Renal pelvis (tissue), 12 donors: Measurements from ENCODE around the gene PPM1A. TPM values are rescaled to one million over a fixed set of nuclear protein-coding genes. Genes with fewer than 3 reads are reported as not detected.

Experiments used
- DNase-seq: peaks from one replicate; pipeline ENCODE4 v3.0.0-alpha.2; 2013
- long read RNA-seq, 16 experiments: transcript quantifications; one replicate each; lab custom pipeline, GENCODE V29; 2026
- polyA plus RNA-seq, 3 donors: library from polyadenylated mRNA; unstranded; fragments of 120-200 nt; gene quantifications; one replicate each; pipeline ENCODE4 v1.2.1, GENCODE V29; 2013; ENCODE audit not compliant: insufficient read length in 3 of 3

The PPM1A gene
- polyA plus RNA-seq: 10 to 100 TPM; 63.6 to 71.3 (median 70.0) TPM
- long read RNA-seq, donor 1, full-length matches to known transcripts: 12 of 12 reads
- long read RNA-seq, donor 1, partial matches to known transcripts: 0 of 12 reads
- long read RNA-seq, donor 1, other reads (novel, unspliced or antisense): 0 of 12 reads
- long read RNA-seq, donor 2, full-length matches to known transcripts: 10 of 18 reads
- long read RNA-seq, donor 2, partial matches to known transcripts: 8 of 18 reads
- long read RNA-seq, donor 2, other reads (novel, unspliced or antisense): 0 of 18 reads
- long read RNA-seq, donor 3, full-length matches to known transcripts: 11 of 53 reads
- long read RNA-seq, donor 3, partial matches to known transcripts: 42 of 53 reads
- long read RNA-seq, donor 3, other reads (novel, unspliced or antisense): 0 of 53 reads
- long read RNA-seq, donor 4, full-length matches to known transcripts: 7 of 15 reads
- long read RNA-seq, donor 4, partial matches to known transcripts: 8 of 15 reads
- long read RNA-seq, donor 4, other reads (novel, unspliced or antisense): 0 of 15 reads
- long read RNA-seq, donor 5, full-length matches to known transcripts: 5 of 5 reads
- long read RNA-seq, donor 5, partial matches to known transcripts: 0 of 5 reads
- long read RNA-seq, donor 5, other reads (novel, unspliced or antisense): 0 of 5 reads
- long read RNA-seq, donor 6, full-length matches to known transcripts: 11 of 11 reads
- long read RNA-seq, donor 6, partial matches to known transcripts: 0 of 11 reads
- long read RNA-seq, donor 6, other reads (novel, unspliced or antisense): 0 of 11 reads
- long read RNA-seq, donor 7, full-length matches to known transcripts: 17 of 22 reads
- long read RNA-seq, donor 7, partial matches to known transcripts: 5 of 22 reads
- long read RNA-seq, donor 7, other reads (novel, unspliced or antisense): 0 of 22 reads
- long read RNA-seq, donor 8: 0 reads
- long read RNA-seq, donor 9, full-length matches to known transcripts: 6 of 14 reads
- long read RNA-seq, donor 9, partial matches to known transcripts: 8 of 14 reads
- long read RNA-seq, donor 9, other reads (novel, unspliced or antisense): 0 of 14 reads
- long read RNA-seq, donor 10, full-length matches to known transcripts: 5 of 5 reads
- long read RNA-seq, donor 10, partial matches to known transcripts: 0 of 5 reads
- long read RNA-seq, donor 10, other reads (novel, unspliced or antisense): 0 of 5 reads
- long read RNA-seq, donor 11, full-length matches to known transcripts: 11 of 11 reads
- long read RNA-seq, donor 11, partial matches to known transcripts: 0 of 11 reads
- long read RNA-seq, donor 11, other reads (novel, unspliced or antisense): 0 of 11 reads
- long read RNA-seq, donor 12, full-length matches to known transcripts: 15 of 20 reads
- long read RNA-seq, donor 12, partial matches to known transcripts: 5 of 20 reads
- long read RNA-seq, donor 12, other reads (novel, unspliced or antisense): 0 of 20 reads
- long read RNA-seq, donor 13, full-length matches to known transcripts: 5 of 5 reads
- long read RNA-seq, donor 13, partial matches to known transcripts: 0 of 5 reads
- long read RNA-seq, donor 13, other reads (novel, unspliced or antisense): 0 of 5 reads
- long read RNA-seq, donor 14: 0 reads
- long read RNA-seq, donor 15: 0 reads
- long read RNA-seq, donor 16, full-length matches to known transcripts: 8 of 15 reads
- long read RNA-seq, donor 16, partial matches to known transcripts: 7 of 15 reads
- long read RNA-seq, donor 16, other reads (novel, unspliced or antisense): 0 of 15 reads

DNA sequence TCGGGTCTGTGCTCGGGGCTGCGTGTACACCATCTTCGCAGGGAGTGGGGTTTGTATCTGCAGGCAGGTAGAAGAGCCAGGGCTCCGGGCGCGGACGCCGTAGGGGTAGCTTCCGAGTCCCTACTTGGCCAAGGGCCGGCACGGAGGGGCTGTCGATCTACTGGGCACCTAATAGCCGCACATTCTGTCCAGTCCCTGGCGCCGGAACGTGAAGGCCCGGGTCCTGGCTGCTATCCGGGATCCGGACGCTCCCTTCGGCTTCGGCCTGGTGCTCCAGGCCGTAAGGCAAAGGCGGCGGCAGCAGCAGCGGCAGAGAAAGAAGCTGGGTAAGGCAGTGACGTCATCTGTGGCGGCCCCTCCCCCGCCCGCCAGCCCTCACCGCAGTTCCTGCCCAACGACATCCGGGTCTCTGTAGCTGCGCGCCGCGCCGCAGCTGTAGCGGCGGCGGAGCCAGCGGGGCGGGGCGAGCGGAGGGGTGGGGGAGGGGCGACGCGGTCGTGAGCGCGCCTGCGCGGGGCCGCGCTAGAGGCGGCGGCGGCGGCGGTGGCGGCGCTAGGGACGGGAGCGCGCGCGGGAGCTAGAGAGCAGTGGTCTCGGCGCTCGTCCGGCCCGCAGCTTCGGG is at the start of gene PPM1A:
TSS of gene PPM1A (plus strand) at position 525 of the 622 bp plus-strand sequence. CDS start 33,483 bp downstream, outside the sequence.
- DNase-seq: peak; percentile 94

DNA sequence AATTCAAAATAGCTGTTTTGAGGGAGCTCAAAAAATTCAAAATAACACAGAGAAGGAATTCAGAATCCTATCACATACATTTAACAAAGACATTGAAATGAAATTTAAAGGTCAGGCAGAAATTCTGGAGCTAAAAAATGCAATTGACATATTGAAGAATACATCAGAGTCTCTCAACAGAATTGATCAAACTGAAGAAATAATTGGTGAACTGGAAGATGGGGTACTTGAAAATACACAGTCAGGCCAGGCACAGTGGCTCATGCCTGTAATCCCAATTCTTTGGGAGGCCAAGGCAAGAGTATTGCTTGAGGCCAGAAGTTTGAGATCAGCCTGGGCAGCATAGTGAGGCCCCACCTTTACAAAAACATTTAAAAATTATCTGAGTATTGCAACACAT is 49.7 kb upstream of the PPM1A start:
- DNase-seq: no peak

- no peak for DNase-seq
These were observed 44.7 kb upstream of the PPM1A start for GRCh38 chr14:60204104-60204842.

- DNase-seq: no peak
These were observed 43.9 kb upstream of the PPM1A start for GRCh38 chr14:60204843-60205774.

DNA sequence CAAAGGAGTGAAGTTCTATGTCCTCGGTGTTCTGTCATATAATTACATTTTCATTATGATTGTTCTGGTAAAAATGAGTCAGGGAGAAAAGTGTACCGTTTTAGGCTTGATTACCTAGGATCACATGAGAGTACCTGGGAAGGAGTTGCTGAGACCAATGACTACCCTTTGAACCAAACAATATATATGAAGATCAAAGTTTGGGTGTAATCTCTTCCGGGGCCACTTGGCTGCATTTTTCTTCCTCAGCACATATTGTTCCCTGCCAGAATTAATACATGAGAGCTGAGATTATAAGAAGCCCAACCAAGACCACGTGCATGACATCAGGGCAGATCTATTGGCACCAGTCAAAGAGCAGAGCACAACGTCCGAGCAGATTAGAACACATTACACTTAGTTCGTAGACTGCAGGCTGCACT is 42.8 kb upstream of the PPM1A start:
- DNase-seq: no peak

DNA sequence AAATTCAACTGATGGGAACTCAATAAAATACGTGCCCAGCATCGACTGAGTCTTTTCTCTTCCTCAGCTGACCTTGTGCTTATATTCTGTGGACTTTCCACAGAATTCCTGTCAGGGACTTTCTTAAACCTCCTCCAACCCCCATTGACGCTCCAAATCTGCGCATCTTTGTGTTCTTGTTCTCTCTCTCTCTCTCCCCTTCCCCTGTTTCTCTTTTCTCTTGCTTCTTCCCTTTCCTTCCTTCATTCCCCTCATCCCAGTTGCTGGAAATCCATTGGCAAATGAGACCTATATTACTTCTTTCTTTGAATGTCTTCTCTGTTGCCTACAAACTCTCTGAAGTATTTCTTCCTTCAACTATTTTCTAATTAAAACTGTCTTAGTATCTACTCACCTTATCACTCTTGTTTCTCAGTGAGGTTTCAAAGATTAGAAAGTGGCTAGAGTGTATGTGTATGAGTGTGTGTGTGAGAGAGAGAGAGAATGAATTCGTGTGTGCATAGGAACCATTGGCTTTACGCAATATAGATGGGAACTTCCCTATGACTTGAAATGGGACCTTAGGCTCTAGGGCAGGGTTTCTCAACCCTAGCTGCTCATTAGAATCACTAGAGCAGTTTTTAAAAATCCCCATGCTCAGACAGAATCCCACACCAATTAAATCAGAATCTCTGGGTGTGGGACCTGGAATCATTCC is 42.0 kb upstream of the PPM1A start:
- no peak for DNase-seq

DNA sequence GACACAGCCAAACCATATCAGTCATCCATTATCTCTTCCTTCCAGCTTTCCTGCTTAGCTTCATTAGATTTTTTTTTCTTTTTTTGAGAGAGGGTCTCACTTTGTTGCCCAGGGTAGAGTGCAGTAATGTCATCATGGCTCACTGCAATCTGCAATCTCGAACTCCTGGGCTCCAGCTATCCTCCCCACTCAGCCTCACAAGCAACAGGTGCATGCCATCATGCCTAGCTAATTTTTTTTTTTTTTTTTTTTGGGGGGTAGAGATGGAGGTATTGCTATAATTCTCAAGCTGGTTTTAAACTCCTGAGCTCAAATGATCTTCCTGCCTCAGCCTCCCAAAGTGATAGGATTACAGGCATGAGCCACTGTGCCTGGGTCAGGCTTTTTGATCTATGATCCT is 38.3 kb upstream of the PPM1A start:
- DNase-seq: no peak

DNA sequence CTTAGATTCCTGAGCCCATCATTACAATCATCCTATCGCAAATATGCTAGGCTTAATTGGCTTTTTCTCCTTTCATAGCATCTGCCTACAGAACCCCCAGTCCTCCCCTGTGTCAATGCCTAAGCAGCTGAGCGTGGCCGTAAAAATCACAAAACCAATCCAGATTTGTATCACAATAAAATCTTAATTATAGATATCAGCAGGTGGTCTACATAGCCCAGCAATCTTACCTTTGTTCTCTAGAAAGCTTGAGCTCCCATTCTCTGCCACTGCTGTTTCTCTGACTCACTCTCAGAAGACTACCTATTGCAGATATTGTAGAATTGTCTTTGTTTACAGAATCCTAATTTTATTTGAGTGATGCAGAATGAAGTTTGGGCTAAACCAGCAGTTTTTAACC is 37.9 kb upstream of the PPM1A start:
- DNase-seq: no peak

DNA sequence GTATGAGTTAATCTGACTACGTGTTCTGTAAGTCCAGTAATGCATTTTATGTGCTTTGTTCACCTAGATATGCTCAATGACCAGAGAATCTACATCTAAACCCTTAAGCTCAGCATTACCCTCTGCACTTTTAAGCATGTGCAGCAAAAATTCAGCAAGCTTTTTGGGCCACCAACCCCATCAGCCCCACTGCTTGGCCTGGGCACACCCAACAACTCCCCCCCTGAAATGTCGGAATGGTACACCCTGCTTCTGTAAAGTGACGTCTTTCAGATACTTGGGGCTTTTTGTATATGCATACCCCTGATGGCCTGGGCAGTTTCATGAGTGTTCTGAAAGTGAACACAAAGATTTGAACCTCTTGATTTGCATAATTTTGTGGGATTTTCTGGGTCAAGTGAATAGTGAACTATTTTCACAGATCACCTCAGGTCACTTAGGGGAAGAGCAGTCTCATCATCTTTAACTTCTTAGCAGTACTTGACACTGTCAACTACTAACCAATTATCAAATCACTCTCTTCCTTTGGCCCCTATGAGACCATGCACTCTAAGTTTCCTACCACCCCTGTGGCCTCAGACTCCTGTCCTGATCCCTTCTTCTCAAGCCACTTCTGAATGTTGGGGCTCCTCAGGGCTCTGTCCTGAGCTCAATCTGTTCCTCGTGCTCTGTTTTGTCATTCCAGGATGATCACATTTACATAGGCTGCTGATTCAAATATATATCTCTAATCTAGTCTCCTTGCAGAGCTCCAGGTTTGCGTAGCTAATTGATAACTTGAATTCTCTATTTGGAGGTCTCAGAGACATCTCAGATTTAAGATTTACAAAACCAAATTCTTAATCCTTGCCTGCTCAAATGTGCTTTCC is 36.3 kb upstream of the PPM1A start:
- DNase-seq: no peak

DNA sequence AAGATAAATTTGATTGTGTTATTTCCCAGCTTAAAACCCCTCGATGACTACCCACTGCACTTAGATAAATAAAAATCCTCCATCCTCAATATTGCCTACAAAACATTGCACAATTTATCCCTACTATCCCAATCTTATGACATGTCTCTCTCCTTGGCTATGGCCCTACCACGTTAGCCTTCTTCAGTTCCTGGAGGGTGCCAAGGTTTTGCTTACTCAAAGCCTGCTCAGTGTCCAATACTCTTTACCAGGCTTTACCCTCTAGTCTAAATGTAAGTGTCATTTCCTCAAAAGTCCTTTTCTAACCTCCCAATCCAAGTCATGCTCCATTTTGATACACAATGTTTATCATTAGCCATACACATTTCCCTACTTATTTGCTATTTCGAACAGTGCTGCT is 35.0 kb upstream of the PPM1A start:
- no peak for DNase-seq

- no peak for DNase-seq
These were observed 34.5 kb upstream of the PPM1A start for GRCh38 chr14:60214415-60215126.

- DNase-seq: no peak
These were observed 33.9 kb upstream of the PPM1A start for GRCh38 chr14:60215127-60215444.

DNA sequence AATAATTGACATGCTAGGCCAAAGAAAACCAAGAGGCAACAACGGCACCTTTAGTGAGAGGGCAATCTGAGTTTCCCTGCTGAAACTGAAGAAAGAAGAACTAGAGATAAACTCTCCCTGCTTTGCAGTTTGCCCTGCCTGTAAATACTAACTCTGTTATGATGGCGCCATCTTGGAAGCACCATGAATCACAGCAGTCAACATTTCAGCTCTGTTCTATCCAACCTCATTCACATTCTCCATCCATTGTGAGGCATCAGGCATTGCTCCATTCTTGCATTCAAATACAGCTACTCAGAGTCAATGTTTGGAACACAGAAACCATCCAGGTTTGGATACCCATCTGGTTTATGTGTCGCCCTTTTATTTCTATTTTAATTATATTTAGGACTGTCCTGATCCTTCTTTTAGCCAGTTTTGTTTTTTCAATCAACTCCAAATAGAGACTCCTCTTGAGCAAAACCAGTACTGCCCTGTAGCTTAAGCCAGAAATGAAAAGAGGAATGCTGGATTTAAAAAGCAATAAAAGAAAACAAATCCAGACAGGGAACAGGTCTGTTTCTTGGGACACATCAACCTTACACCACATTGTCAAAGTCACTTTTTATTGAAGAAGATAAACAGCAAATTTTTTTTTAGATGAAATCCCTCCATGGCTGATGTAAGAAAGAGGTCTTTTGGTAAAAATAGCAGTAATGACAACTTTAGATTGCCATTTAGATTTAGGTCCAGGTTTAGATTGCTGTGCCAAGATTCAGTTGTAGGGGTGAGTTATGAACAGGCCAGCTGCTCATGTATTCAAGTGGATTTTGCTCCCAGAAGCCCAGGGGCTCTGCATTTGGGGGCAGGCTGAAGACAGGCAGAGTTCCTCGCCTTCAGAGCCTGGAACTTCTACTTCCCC is 33.3 kb upstream of the PPM1A start:
- no peak for DNase-seq

- no peak for DNase-seq
These were observed 31.3 kb upstream of the PPM1A start for GRCh38 chr14:60217713-60218112.

- DNase-seq: no peak
These were observed 28.9 kb upstream of the PPM1A start for GRCh38 chr14:60220084-60220483.
